Measurements from ENCODE around the gene NOTCH1.
A peak's percentile ranks its signal among the peaks of the same experiment; 100 is the strongest.

The NOTCH1 gene

GRCh38 chr9:136550439-136551289, 4.8 kb upstream of the NOTCH1 start:
- ChIA-PET POLR2A (interaction anchor here (1.2 kb wide), 1 partner anchor 10 kb away, joined by 5 read pairs; no protein-coding TSS in a partner anchor), CTCF (interaction anchor here (0.6 kb wide), 1 partner anchor 91 kb away, joined by 3 read pairs; no protein-coding TSS in a partner anchor)
- TF ChIP-seq ZNF585B (tag by site-specific recombination; IDR thresholded peaks at IDR 0.05) (no peak), ZEB2 (tag by site-specific recombination; IDR thresholded peaks at IDR 0.05) (0 out of 2 replicates have a peak, but pooled peaks have one; percentile 20), ZFHX2 (tag by site-specific recombination; conservative IDR thresholded peaks at IDR 0.05) (peak; percentile 60; the same call in 1 of the 2 replicates), ZNF335 (tag by site-specific recombination; conservative IDR thresholded peaks at IDR 0.05) (peak; percentile 57), GLIS2 (tag by site-specific recombination; IDR thresholded peaks at IDR 0.05) (peak; percentile 57), KLF9 (tag by site-specific recombination; IDR thresholded peaks at IDR 0.05; ENCODE audit: low read depth) (0 out of 2 replicates have a peak, but pooled peaks have one; percentile 14), PRDM4 (tag by site-specific recombination; IDR thresholded peaks at IDR 0.05) (peak; percentile 16; the same call in 1 of the 2 replicates)
- TF ChIP-seq, protein P1, sequence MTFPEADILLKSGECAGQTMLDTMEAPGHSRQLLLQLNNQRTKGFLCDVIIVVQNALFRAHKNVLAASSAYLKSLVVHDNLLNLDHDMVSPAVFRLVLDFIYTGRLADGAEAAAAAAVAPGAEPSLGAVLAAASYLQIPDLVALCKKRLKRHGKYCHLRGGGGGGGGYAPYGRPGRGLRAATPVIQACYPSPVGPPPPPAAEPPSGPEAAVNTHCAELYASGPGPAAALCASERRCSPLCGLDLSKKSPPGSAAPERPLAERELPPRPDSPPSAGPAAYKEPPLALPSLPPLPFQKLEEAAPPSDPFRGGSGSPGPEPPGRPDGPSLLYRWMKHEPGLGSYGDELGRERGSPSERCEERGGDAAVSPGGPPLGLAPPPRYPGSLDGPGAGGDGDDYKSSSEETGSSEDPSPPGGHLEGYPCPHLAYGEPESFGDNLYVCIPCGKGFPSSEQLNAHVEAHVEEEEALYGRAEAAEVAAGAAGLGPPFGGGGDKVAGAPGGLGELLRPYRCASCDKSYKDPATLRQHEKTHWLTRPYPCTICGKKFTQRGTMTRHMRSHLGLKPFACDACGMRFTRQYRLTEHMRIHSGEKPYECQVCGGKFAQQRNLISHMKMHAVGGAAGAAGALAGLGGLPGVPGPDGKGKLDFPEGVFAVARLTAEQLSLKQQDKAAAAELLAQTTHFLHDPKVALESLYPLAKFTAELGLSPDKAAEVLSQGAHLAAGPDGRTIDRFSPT (tag by site-specific recombination; IDR thresholded peaks at IDR 0.05) = 0 out of 2 replicates have a peak, but pooled peaks have one; percentile 28
- TF ChIP-seq, protein P2, sequence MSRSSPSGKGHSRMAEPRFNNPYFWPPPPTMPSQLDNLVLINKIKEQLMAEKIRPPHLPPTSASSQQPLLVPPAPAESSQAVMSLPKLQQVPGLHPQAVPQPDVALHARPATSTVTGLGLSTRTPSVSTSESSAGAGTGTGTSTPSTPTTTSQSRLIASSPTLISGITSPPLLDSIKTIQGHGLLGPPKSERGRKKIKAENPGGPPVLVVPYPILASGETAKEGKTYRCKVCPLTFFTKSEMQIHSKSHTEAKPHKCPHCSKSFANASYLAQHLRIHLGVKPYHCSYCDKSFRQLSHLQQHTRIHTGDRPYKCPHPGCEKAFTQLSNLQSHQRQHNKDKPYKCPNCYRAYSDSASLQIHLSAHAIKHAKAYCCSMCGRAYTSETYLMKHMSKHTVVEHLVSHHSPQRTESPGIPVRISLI (tag by site-specific recombination; IDR thresholded peaks at IDR 0.05) = no peak
- TF ChIP-seq, protein P3, sequence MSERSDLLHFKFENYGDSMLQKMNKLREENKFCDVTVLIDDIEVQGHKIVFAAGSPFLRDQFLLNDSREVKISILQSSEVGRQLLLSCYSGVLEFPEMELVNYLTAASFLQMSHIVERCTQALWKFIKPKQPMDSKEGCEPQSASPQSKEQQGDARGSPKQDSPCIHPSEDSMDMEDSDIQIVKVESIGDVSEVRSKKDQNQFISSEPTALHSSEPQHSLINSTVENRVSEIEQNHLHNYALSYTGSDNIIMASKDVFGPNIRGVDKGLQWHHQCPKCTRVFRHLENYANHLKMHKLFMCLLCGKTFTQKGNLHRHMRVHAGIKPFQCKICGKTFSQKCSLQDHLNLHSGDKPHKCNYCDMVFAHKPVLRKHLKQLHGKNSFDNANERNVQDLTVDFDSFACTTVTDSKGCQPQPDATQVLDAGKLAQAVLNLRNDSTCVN (tag by site-specific recombination; optimal IDR thresholded peaks at IDR 0.05) = peak; percentile 8
- Histone ChIP-seq H3K4me3 (ENCODE audit: low read depth, low read length) (no peak overlapping the region), H3K36me3 (ENCODE audit: control insufficient read depth in 2 of 2, insufficient read depth in 1 of 2, low read length in 2 of 2) (no peaks in the 10 kb centered on the region), H3K27ac (ENCODE audit: extremely low read depth, low read depth, low read length) (peak overlapping the region; percentile 80), H3K9me3 (ENCODE audit: control insufficient read depth, insufficient read depth, low read depth, low read length) (no peaks in the 10 kb centered on the region), H3K4me1 (ENCODE audit: control insufficient read depth, insufficient read depth, low read length) (peaks cover 10% of the 10 kb centered on the region)

- CTCF ChIA-PET = interaction anchor here (0.6 kb wide), 1 partner anchor 155 kb away, joined by 3 read pairs; no protein-coding TSS in a partner anchor
- H3K27ac ChIP-seq (ENCODE audit: extremely low read depth, low read depth, low read length) = no peak overlapping the region
- H3K4me3 ChIP-seq (ENCODE audit: low read depth, low read length) = no peak overlapping the region
- no peaks in the 10 kb centered on the region for H3K9me3 ChIP-seq (ENCODE audit: control insufficient read depth, insufficient read depth, low read depth, low read length)
- H3K36me3 ChIP-seq (ENCODE audit: control insufficient read depth in 2 of 2, insufficient read depth in 1 of 2, low read length in 2 of 2) = no peaks in the 10 kb centered on the region
- peaks cover 10% of the 10 kb centered on the region for H3K4me1 ChIP-seq (ENCODE audit: control insufficient read depth, insufficient read depth, low read length)
- POLR2A ChIA-PET = interaction anchor here (1.0 kb wide), 1 partner anchor 10 kb away, joined by 3 read pairs; no protein-coding TSS in a partner anchor
- TF ChIP-seq GLIS2 (tag by site-specific recombination; IDR thresholded peaks at IDR 0.05) (peak; percentile 32), ZNF626 (tag by site-specific recombination; IDR thresholded peaks at IDR 0.05) (no peak), PATZ1 (tag by site-specific recombination; IDR thresholded peaks at IDR 0.05) (peak; percentile 65), HOXA7 (CRISPR knock-in tag; IDR thresholded peaks at IDR 0.05; ENCODE audit: borderline replicate concordance) (no peak), ZIC2 (tag by site-specific recombination; IDR thresholded peaks at IDR 0.05) (peak; percentile 68), ZNF324 (tag by site-specific recombination; IDR thresholded peaks at IDR 0.05) (no peak), ZBTB6 (tag by site-specific recombination; IDR thresholded peaks at IDR 0.05) (no peak), ZBTB48 (tag by site-specific recombination; IDR thresholded peaks at IDR 0.05) (peak; percentile 43; the same call in 1 of the 2 replicates)
- TF ChIP-seq, protein P4, sequence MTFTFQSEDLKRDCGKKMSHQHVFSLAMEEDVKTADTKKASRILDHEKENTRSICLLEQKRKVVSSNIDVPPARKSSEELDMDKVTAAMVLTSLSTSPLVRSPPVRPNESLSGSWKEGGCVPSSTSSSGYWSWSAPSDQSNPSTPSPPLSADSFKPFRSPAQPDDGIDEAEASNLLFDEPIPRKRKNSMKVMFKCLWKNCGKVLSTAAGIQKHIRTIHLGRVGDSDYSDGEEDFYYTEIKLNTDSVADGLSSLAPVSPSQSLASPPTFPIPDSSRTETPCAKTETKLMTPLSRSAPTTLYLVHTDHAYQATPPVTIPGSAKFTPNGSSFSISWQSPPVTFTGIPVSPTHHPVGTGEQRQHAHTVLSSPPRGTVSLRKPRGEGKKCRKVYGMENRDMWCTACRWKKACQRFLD (tag by site-specific recombination; IDR thresholded peaks at IDR 0.05) = no peak
These were observed 3.4 kb upstream of the NOTCH1 start for GRCh38 chr9:136549010-136549980.
